HG03460 (cell line): ENCODE results near the gene IL24.

Experiments
- ATAC-seq: cut with Tn5 transposase; IDR thresholded peaks from one replicate; pipeline ENCODE4 v1.9.1; 2021; ENCODE audit not compliant: unreplicated experiment

IL24 gene

DNA sequence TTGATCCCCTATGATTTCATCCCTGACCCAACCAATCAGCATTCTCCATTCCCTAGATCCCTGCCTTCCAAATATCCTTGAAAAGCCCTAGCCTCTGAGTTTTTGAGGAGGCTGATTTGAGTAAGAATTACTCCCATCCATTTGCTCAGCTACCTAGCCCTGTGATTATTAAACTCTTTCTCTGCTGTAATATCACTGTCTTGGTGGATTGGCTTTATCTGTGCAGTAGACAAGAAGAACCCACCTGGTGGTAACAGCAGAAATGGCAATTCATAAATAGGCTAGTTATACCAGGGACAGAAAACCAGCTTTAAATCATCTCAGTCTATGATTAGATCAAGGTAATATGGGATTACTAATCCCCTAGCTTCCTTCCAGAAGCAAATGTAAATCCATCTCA is 18.8 kb upstream of the IL24 start:
- no peak for ATAC-seq

DNA sequence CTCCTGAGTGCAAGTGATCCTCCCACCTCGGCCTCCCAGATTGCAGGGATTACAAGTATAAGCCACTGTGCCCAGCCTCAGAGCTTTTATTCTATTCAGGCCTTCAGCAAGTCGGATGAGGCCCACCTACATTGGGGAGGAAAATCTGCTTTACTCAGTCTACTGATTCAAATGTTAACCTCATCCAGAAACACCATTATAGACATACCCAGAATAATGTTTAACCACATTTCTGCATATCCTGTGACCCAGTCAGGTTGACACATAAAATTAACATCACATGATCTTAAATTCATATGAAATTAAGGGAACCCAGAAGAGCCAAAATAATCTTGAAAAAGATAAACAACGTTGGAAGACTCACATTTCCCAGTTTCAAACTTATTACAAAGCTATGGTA is 16.9 kb upstream of the IL24 start:
- no peak for ATAC-seq

DNA sequence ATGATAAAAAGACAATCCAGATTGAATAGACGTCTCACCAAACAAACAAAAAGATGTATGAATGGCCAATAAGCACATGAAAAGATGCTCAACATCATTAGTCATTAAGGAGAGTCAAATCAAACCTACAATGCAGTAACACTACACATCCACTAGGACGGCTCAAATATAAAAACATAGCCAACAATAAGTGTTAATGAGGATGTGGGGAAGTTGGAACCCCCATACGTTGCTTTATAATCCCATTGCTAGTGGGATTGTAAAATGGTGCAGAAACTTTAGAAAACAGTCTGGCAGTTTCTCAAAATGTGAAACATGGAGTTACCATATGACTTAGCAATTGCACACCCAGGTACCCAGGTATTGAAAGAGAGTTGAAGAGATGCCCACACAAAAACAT is 14.7 kb upstream of the IL24 start:
- no peak for ATAC-seq

DNA sequence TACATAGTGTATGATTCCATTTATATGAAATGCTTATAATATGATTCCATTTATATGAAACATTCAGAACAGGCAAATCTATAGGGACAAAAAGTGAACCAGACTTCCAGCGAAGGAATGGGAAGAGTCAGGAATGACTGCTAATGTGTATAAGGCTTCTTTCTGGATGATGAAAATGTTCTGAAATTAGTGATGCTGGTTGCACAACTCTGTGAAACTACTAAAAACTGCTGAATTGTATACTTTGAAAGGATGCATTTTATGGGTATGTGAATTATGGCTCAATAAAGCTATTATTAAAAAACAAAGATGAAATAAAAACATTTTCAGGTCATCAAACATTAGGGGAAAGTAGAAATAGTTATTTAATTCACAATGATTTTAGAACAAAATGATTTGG is 14.1 kb upstream of the IL24 start:
- no peak for ATAC-seq

DNA sequence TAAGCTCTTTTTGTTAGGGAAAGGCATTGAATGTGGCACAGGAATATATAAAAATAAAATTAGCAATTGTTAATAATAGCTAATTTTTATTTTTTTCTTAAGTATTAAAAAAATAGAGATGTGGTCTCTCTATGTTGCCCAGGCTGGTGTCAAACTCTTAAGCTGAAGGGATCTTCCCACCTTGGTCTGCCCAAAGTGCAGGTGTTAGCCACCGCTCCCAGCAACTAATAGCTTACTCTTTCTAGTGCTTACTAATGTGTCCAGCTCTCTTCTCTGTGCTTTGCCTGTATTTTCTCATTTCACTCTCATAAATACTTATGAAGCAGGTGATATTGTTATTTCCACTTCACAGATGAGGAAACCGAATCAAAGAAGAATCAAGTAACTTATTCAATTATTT is 13.4 kb upstream of the IL24 start:
- no peak for ATAC-seq

DNA sequence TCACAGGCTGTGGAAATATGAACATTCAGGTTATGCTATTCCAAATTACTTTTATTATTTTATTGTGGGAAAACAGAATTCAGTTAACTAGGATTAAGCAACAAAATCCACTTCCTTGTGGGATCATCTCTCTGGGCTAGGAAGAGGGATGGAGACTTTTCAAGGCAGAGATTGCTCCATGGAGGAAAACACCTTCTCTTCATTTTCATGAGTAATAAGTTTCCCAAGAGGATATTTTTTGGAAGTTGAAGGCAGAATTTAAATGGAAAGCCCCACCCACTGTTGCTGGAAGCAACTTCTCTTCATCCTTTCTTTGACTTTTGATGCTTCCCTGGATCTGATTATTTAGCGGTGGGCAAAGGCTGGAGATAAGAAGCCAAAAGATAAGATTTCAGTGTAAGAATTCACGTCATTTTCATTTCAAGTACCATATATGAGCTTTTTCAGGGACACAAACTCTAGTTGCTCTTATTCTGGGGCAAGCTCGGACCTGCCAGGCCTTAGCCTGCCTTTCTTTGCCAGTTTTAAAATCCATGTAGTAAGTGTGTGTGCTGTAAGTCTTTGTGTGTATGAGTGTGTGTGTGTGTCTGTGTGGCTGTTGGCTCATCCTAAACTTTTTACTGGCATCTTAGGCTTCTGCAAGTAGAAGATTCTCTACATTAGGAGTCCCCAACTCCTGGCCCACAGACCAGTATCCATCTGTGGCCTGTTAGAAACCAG is 11.7 kb upstream of the IL24 start:
- ATAC-seq, result no peak

DNA sequence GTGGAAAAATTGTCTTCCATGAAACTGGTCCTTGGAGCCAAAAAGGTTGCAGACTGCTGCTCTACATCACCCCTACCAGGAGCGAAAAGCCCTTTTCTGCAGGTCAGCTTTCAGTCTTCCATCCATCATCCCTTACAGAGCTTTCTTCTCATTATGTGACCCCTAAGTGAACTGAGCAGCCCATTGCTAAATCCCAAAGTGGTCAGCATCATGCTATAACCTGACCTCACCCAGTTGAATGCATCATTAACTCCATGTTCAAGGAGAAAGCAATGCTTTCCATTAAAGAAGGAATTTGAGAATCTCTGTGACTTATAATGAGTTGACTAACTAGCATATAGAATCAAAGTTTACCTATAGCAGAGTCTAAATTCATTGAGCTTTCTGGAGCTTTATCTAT is 10.4 kb upstream of the IL24 start:
- no peak for ATAC-seq

DNA sequence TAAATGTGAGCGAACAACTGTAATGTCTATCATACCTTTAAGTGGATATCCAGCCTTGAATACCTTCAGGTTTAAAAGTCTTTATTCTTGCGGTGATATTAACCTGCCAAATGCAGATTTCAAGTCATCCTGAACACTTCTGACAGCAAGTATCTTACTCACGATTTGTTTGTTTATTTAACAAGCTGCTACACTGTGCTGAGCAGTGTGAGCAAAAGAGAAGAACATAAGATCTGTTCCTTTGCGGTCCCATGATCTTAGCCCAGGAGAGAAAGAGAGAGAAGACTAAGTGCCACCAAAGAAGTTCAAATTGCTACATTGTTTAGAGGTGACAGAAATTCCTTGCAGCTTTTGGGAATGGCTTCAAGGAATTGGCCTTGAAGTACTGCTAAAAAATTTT is 9.5 kb upstream of the IL24 start:
- no peak for ATAC-seq

DNA sequence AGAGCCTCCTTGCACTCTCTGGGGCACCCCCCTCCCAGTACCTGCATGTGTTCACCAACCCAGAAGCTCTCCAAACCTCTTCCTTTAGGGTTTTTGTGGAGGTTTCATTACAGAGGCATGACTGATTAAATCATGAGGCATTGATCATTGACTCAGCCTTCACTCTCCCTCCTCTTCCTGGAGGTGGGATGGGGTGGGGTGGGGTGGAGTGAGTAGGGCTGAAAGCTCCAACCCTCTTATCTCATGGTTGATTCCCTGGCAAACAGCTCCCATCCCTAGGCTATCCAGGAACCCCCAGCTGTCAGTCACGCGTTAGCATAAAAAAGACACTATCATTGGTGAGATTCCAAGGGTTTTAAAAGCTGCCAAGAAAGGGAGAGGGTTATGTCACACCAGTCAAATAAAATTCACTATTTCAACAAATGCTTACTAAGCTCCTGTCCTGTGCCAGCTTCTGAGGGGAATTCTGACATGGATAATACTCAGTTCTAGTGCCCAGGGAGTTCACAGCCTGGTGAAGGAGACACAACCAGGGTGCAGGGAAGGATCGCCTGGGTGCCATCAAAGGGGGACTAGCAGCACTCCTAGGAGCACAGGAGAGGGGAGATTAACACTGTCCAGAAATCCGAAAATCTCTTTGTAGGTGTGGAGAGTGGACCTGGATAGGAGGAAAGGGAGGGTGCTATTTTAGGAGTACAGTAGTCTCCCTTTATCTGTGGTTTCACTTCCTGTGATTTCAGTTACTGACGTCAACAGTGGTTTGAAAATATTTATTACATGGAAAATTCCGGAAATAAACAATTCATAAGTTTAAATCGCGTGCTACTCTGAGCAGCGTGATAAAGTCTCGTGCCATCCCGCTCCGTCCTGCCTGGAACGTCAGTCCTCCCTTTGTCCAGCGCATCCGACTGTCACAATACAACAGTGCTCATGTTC is 6.8 kb upstream of the IL24 start:
- no peak for ATAC-seq

DNA sequence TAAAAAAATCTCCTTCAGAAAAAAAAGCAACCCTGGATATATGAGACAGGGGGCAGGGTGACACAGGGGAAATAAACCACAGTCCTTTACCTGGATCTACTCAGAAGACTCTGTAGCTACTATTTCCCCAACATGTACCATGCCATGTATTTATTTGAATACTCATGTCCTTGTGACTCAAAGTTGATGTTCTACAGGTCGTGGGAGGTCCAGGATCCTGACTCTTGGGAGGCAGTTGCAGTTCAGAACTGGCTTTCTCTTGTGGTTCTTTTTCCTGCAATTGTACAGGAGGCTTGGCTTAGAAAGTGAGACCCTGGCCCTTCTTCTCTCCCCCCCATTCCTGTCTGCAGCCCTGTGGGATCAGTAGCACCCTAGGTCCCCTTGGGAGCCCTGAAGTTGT is 5.8 kb upstream of the IL24 start:
- ATAC-seq, result no peak

DNA sequence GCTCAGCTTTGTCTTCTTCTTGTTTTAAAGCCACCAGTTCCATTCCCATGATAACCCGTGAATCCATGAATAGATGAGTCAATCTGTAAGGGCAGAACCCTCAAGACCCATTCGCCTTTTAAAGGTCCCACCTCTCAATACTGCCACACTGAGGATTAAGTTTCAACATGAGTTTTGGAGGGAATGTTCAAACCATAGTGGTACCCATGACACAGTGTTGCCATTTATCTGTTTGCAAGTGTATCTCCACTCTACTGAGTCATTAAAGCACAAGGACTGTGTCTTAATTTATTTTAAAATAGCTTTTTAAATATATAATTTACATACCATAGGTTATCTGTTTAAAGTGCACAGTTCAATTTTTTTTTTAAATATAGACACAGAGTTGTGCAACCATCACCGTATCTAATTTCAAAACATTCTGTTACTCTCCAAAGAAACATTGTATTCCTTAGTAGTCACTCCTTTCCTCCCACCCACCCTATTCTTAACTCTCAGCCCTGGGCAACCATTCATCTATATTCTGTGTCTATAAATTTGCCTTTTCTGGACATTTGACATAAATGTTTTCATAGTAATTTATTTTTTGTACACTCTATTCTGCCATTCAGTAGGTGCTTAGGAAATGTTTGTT is 4.8 kb upstream of the IL24 start:
- no peak for ATAC-seq

DNA sequence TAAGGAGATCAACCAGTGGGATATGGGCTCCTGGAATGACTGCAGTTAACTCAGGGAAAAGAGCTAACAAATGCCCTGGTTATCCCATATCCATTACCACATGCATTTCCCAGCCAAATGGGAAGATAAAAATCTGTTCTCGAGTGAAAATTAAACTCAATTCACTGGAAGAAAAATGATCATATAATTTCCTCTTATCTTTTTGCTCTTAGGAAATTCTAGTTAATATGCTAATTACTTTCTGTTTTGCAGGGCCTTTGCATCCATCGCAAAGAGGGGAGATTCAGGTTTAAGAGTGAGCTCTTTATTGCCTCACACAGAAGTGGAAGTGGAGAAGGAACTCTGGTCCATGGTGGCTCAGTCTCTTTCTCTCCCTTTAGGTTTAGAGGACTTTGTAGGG is 3.9 kb upstream of the IL24 start:
- no peak for ATAC-seq

DNA sequence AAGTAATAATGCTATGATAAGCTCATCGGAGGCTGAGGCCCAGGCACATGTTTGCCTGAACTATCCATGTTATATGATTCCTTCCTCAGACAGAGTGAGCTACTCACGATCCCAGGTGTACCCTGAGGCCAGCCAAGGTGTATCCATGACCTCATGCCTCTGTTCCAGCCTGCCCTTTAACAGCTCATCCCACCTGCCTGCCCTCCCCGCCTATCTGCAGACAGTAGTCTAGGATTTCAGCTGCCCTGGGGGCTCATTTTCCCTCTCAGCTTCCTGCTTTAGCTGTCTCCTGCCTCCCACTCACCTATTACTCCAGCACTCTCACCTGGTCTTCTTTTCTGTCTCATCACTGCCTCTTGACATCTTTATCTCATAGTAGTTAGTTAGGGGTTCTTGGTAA is 1.9 kb upstream of the IL24 start:
- ATAC-seq, result no peak

DNA sequence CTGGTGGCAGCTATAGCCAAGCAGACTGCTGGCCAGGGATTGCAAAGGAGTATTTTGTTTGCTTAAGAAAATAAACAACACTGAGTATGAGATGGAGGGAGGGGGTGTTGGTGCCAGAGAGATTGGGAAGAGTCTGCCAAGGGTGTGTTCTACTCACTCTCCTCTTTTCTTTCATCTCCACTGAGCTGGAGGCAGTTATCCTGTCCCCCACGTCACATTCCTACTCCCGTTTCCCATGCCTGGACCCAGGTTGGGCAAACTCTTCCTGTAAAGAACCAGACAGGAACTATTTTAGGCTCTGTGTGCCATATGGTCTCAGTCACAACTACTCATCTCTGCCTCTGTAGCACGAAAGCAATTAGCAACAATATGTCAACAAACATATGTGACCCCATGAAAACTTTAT is 1.4 kb upstream of the IL24 start:
- ATAC-seq, result no peak

DNA sequence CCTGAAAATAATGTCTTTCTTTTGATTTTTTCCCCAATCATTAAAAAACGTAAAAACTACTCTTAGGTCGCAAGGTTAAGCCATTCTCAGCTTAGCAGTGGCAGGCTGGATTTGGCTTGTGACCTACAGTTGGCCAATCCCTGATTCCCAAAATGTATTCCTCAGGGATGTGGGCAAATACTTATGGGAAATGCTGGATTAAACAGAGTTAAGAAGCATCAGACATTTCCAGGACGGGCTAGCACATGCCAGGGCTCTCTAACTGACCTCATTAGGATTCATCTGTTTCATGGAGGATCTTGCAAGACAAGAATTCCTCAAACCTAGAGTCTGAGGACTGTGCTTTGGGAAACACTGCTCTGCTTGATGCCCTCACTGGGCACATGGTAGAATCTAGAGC is 982 bp upstream of the IL24 start:
- no peak for ATAC-seq

DNA sequence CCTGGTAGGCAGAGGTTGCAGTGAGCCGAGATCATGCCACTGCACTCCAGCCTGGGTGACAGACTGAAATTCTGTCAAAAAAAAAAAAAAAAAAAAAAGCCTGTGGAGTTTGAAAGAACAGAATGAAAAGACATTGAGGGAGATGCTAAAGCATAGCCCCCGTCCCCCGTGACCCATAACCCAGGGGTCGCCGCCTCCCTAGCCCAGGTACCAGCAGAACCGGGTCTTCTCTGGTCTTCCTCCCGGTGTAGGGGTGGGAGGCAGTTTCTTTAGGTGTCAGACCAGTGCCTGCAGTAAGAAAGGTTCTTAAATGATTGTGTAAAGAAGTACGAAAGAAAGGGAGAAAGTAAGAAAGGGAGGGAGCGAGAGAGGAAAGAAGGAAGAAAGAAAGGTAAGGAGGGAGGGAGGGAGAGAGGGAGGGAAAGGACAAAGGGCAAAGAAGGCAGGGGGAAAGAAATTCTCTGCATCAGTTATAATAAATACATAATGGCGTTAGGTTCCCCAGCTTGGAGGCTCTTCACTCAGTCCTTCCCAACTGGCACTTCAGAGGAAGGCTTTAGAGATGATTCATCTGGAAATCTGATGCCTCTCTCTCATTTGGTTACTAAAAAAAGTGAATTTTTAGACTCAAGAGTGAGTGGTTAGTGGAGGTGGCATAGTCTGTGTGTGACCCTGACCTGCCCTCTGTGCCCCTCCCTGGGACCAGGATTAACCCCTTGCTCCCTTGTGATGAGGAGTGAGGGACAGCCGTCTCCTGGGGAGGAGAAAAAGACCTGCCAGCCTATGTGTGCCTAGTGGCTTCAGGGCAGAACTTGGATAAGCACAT is 1.1 kb downstream of the IL24 start:
- no peak for ATAC-seq

DNA sequence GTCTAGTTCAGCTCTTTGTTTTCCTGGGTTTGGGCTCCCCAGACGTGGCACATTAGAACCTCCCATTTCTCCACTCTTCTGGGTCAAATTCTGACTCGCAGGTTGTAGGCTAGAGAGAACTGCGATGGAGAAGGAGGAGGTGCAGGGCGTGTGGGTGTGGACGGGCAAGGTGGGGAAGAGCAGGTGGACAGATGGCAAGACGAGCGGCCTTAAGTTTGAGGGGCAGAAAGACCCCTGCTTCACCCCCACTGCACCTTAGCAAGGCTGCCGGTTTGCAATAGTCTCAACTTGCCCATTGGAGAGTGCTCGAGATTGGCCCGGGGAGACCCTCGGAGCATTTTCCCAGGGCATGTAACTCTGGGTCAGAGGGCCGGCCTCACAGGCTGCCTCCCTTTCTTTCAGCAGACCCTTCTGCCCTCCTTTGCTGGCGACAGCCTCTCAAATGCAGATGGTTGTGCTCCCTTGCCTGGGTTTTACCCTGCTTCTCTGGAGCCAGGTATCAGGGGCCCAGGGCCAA is 1.7 kb downstream of the IL24 start:
- ATAC-seq, result no peak

DNA sequence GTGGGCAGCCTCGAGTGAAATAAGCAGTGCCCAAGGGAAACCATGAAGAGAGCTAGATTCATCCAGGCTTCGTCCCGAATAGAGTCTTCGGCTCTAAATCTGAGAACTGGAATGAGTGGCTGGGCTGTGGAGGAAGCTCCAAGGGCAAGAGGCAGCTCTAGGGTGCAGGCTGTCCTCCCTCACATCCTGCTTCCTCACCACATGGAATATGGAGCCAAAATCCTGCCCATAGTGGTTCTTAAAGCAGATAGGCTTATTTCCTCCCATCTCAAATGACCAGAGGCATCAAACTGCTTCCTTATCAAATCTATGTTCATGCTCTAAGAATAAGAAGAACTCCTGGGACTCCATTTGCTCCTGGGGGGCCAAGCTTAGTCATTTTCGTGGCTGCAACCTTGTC is 2.5 kb downstream of the IL24 start:
- ATAC-seq, result no peak

DNA sequence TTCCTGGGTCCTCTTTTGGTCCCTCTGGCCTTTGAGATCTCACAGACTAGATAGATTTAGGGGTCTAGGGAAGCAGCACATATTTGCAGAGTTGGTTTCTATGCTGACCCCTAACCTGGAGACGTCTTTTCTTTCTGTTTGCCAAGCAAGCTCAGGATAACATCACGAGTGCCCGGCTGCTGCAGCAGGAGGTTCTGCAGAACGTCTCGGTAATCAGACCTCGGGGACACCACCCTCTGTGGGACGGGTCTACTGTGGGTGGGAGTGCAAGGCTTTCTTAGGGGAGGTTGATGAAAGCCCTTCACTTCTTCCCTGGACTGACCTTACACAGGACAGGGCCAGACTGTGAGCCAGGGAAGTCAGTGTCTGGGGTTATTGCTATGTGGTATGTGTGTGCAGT is 2.9 kb downstream of the IL24 start:
- ATAC-seq, result no peak

DNA sequence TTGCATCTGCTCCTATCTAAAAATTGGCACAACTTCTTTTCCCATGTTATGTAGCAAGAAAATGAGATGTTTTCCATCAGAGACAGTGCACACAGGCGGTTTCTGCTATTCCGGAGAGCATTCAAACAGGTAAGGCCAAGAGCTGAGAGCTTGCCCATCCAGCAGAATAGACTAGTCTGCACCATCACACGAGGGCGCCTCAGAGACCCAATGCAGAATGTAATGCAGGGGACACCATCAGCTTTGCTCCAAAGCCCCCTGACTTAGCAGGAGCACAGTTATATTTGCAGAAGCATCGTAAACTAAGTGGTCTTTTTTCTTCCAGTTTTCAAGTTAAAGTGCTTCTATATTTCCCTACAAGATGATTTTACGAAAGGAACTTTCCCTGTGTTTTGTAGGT is 4.7 kb downstream of the IL24 start:
- no peak for ATAC-seq

DNA sequence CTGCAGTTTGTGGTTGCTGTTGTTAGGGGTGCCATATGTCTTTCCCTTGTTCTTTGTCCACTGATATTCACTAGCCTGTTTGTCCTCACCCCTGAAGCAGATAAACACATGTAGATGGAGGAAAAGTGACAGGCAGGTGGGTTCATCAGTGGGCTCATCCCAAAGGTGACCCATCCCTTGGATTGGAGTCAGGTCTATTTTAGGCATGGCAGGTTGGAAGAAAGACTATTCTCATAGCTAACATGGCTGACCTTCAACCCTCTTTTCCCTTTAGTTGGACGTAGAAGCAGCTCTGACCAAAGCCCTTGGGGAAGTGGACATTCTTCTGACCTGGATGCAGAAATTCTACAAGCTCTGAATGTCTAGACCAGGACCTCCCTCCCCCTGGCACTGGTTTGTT is 5.5 kb downstream of the IL24 start:
- ATAC-seq, result no peak
